Mesendoderm (in vitro differentiated cells): ENCODE measurements around the gene KRTAP4-2.
"Not testable (repeated sequence)": the region's sequence is repeated elsewhere in the genome, so short reads cannot be mapped to it uniquely, and the experiment has no call there.

ENCODE experiments used
- DNase-seq: peaks from one replicate; pipeline ENCODE4 v3.0.0; 2013
- H2AK5ac ChIP-seq: 2 replicates; pipeline ENCODE4 v1.6.1; 2013; ENCODE audit warnings: low read length, inconsistent platforms
- H2BK120ac ChIP-seq: 2 replicates; pipeline ENCODE4 v1.6.1; 2013; ENCODE audit warnings: low read depth, mild to moderate bottlenecking, low read length, moderate library complexity, mixed read lengths
- H2BK15ac ChIP-seq: replicated peaks from 2 replicates; pipeline ENCODE4 v1.6.1; 2013; ENCODE audit warnings: low read depth, mild to moderate bottlenecking, moderate library complexity
- H2BK5ac ChIP-seq: 2 replicates; pipeline ENCODE4 v1.6.1; 2013; ENCODE audit warnings: low read length, inconsistent platforms
- H3K18ac ChIP-seq: 2 replicates; pipeline ENCODE4 v1.6.1; 2013; ENCODE audit warnings: mild to moderate bottlenecking, low read length, mixed read lengths
- H3K23ac ChIP-seq: one replicate; pipeline ENCODE4 v1.6.1; 2013; ENCODE audit warnings: low read length
- H3K27ac ChIP-seq: 2 replicates; pipeline ENCODE4 v1.5.1; 2013; ENCODE audit warnings: low read depth, mild to moderate bottlenecking, inconsistent platforms, low read length, moderate library complexity
- H3K27me3 ChIP-seq: 2 replicates; pipeline ENCODE4 v1.6.1; 2013; ENCODE audit warnings: low read length, control low read depth, mild to moderate bottlenecking, inconsistent platforms; ENCODE audit not compliant: insufficient read depth, poor library complexity
- H3K36me3 ChIP-seq: 2 replicates; pipeline ENCODE4 v1.6.1; 2013; ENCODE audit warnings: low read length, inconsistent platforms; ENCODE audit not compliant: control insufficient read depth, insufficient read depth
- H3K4ac ChIP-seq: one replicate; pipeline ENCODE4 v1.6.1; 2013; ENCODE audit warnings: low read depth, mild to moderate bottlenecking, low read length, moderate library complexity
- H3K4me1 ChIP-seq: 2 replicates; pipeline ENCODE4 v1.6.1; 2013; ENCODE audit warnings: low read depth, low read length, inconsistent platforms; ENCODE audit not compliant: control insufficient read depth
- H3K4me2 ChIP-seq: 2 replicates; pipeline ENCODE4 v1.6.1; 2013; ENCODE audit warnings: low read length
- H3K4me3 ChIP-seq: 2 replicates; pipeline ENCODE4 v1.5.1; 2013; ENCODE audit warnings: mild to moderate bottlenecking, low read length
- H3K56ac ChIP-seq: one replicate; pipeline ENCODE4 v1.6.1; 2013; ENCODE audit warnings: low read length
- H3K79me1 ChIP-seq: 2 replicates; pipeline ENCODE4 v1.6.1; 2013; ENCODE audit warnings: low read length, inconsistent platforms
- H3K79me2 ChIP-seq: 2 replicates; pipeline ENCODE4 v1.6.1; 2013; ENCODE audit warnings: mild to moderate bottlenecking, low read length; ENCODE audit not compliant: control insufficient read depth, insufficient read depth
- H3K9ac ChIP-seq: 2 replicates; pipeline ENCODE4 v1.6.1; 2013; ENCODE audit warnings: low read length, inconsistent platforms
- H4K5ac ChIP-seq: one replicate; pipeline ENCODE4 v1.6.1; 2013; ENCODE audit warnings: low read length
- H4K8ac ChIP-seq: one replicate; pipeline ENCODE4 v1.6.1; 2013; ENCODE audit warnings: low read depth, mild to moderate bottlenecking, control low read depth, low read length, moderate library complexity
- WGBS: extraction: QIAGEN DNeasy Blood & Tissue Kit; methylation state at CpG from one replicate; pipeline ENCODE4 v1.1.7; 2013; ENCODE audit warnings: low lambda C conversion rate, missing lambda C conversion rate; ENCODE audit not compliant: insufficient coverage; ENCODE audit errors: extremely low coverage; 5-methylcytosine and 5-hydroxymethylcytosine counted together

KRTAP4-2 gene

GRCh38 chr17:41148971-41149651, 28.9 kb downstream of the KRTAP4-2 start:
- H2AK5ac ChIP-seq, H3K9ac ChIP-seq, H2BK15ac ChIP-seq, H2BK120ac ChIP-seq, H3K27ac ChIP-seq, H3K79me2 ChIP-seq, H3K4me2 ChIP-seq, H3K23ac ChIP-seq, H4K5ac ChIP-seq, H2BK5ac ChIP-seq, H3K4ac ChIP-seq, DNase-seq, H3K56ac ChIP-seq, H3K79me1 ChIP-seq, H3K4me1 ChIP-seq, H3K27me3 ChIP-seq, H3K36me3 ChIP-seq, H3K4me3 ChIP-seq, H3K18ac ChIP-seq, H4K8ac ChIP-seq: not testable (repeated sequence)
- WGBS, result no CpG with 5 or more reads among the region's 10 CpGs

GRCh38 chr17:41147531-41148204, 30.4 kb downstream of the KRTAP4-2 start:
- Histone ChIP-seq H3K4me1 (no peaks in the 10 kb centered on the region), H2BK15ac (no peak overlapping the region), H2AK5ac (no peak overlapping the region), H3K4me3 (no peak overlapping the region), H3K4me2 (no peak overlapping the region), H3K56ac (no peak overlapping the region), H3K23ac (no peak overlapping the region), H4K8ac (no peak overlapping the region), H3K18ac (no peak overlapping the region), H2BK120ac (no peak overlapping the region), H3K79me1 (no peaks in the 10 kb centered on the region), H4K5ac (no peak overlapping the region), H3K27me3 (no peaks in the 10 kb centered on the region), H3K27ac (no peak overlapping the region), H3K4ac (no peak overlapping the region), H3K9ac (no peak overlapping the region), H3K36me3 (no peaks in the 10 kb centered on the region), H2BK5ac (no peak overlapping the region), H3K79me2 (no peaks in the 10 kb centered on the region)
- DNase-seq, result no peak
- no CpG with 5 or more reads among the region's 2 CpGs for WGBS

- Histone ChIP-seq H2BK5ac (no peak overlapping the region), H2AK5ac (no peak overlapping the region), H3K27me3 (no peaks in the 10 kb centered on the region), H3K27ac (no peak overlapping the region), H3K4me1 (no peaks in the 10 kb centered on the region), H3K9ac (no peak overlapping the region), H3K56ac (no peak overlapping the region), H4K8ac (no peak overlapping the region), H2BK15ac (no peak overlapping the region), H3K79me1 (no peaks in the 10 kb centered on the region), H3K4ac (no peak overlapping the region), H3K79me2 (no peaks in the 10 kb centered on the region), H3K36me3 (no peaks in the 10 kb centered on the region), H3K18ac (no peak overlapping the region), H2BK120ac (no peak overlapping the region), H3K23ac (no peak overlapping the region), H3K4me3 (no peak overlapping the region), H4K5ac (no peak overlapping the region), H3K4me2 (no peak overlapping the region)
- no peak for DNase-seq
- no CpG with 5 or more reads among the region's 2 CpGs for WGBS
These were observed 32.8 kb downstream of the KRTAP4-2 start for GRCh38 chr17:41145261-41145660.

- H3K4me3 ChIP-seq, result no peak overlapping the region
- H3K18ac ChIP-seq, result no peak overlapping the region
- H3K79me1 ChIP-seq, result no peaks in the 10 kb centered on the region
- no peak overlapping the region for H3K4me2 ChIP-seq
- no peak overlapping the region for H3K23ac ChIP-seq
- H4K8ac ChIP-seq, result no peak overlapping the region
- no peak overlapping the region for H3K4ac ChIP-seq
- no peak overlapping the region for H2AK5ac ChIP-seq
- no peak overlapping the region for H3K9ac ChIP-seq
- H3K36me3 ChIP-seq, result no peaks in the 10 kb centered on the region
- no peak overlapping the region for H2BK15ac ChIP-seq
- WGBS, result no CpG with 5 or more reads among the region's 1 CpG
- no peak overlapping the region for H2BK5ac ChIP-seq
- H2BK120ac ChIP-seq, result no peak overlapping the region
- H4K5ac ChIP-seq, result no peak overlapping the region
- H3K27ac ChIP-seq, result no peak overlapping the region
- no peak overlapping the region for H3K56ac ChIP-seq
- no peaks in the 10 kb centered on the region for H3K4me1 ChIP-seq
- H3K27me3 ChIP-seq, result no peaks in the 10 kb centered on the region
- no peak for DNase-seq
- no peaks in the 10 kb centered on the region for H3K79me2 ChIP-seq
These were observed 33.2 kb downstream of the KRTAP4-2 start for GRCh38 chr17:41144846-41145245.

GRCh38 chr17:41141361-41141760, 36.7 kb downstream of the KRTAP4-2 start:
- Histone ChIP-seq H3K4ac (no peak overlapping the region), H3K36me3 (no peaks in the 10 kb centered on the region), H3K9ac (no peak overlapping the region), H3K23ac (no peak overlapping the region), H2AK5ac (no peak overlapping the region), H2BK15ac (no peak overlapping the region), H3K4me3 (no peak overlapping the region), H4K5ac (no peak overlapping the region), H3K4me1 (no peaks in the 10 kb centered on the region), H3K79me1 (no peaks in the 10 kb centered on the region), H3K27me3 (no peaks in the 10 kb centered on the region), H3K79me2 (no peaks in the 10 kb centered on the region), H3K4me2 (no peak overlapping the region), H3K27ac (no peak overlapping the region), H3K18ac (no peak overlapping the region), H4K8ac (no peak overlapping the region), H2BK120ac (no peak overlapping the region), H2BK5ac (no peak overlapping the region), H3K56ac (no peak overlapping the region)
- no peak for DNase-seq
